B cell (primary cell): Measurements from ENCODE around the gene HYAL1. TPM values are rescaled to one million over a fixed set of nuclear protein-coding genes. Genes with fewer than 3 reads are reported as not detected.

Source experiments
- ATAC-seq: fragments of 200-7000 bp; cut with Tn5 transposase; one replicate; pipeline ENCODE4 v1.10.0; 2021; ENCODE audit warnings: low read depth, mild to moderate bottlenecking, moderate number of reproducible peaks, moderate library complexity
- CTCF ChIA-PET: fragments of 350-600 bp; sonication (Branson Sonifier 250); formaldehyde crosslinking; loops from one replicate; lab custom pipeline; 2021; ENCODE audit warnings: antibody characterized with exemption, inconsistent platforms; lab: Charles Lee
- POLR2A ChIA-PET: fragments of 350-600 bp; sonication (Branson Sonifier 250); formaldehyde crosslinking; loops from one replicate; lab custom pipeline; 2021; ENCODE audit warnings: antibody characterized with exemption; lab: Charles Lee
- DNase-seq: peaks from one replicate; pipeline ENCODE4 v3.0.0; 2013
- H2AFZ ChIP-seq: 2 replicates; pipeline ENCODE4 v1.6.1; 2012; ENCODE audit warnings: mild to moderate bottlenecking, low read depth, low read length; ENCODE audit not compliant: insufficient read depth, poor library complexity, severe bottlenecking
- H3K27ac ChIP-seq, 2 donors: 1 replicate in 1 of 2; 2 replicates in 1 of 2; pipeline ENCODE4 v1.5.1; 2012 to 2013; ENCODE audit warnings: low read length in 2 of 2, mild to moderate bottlenecking in 2 of 2, moderate library complexity in 1 of 2
- H3K27me3 ChIP-seq, 4 experiments: fragments of 200-600 bp in 1 of 4; sonication (generic) in 1 of 4; replicated peaks in 1 of 4; 1 replicate in 2 of 4; 2 replicates in 2 of 4; pipeline versions ENCODE4 v1.6.1 to v1.7.0; 2013 to 2016; ENCODE audit warnings: low read length in 3 of 4, mild to moderate bottlenecking in 2 of 4, mixed read lengths in 1 of 4, moderate library complexity in 1 of 4; ENCODE audit not compliant: insufficient read depth in 4 of 4, control insufficient read depth in 3 of 4; ENCODE audit errors: control extremely low read depth in 1 of 4
- H3K36me3 ChIP-seq, 2 experiments: replicated peaks in 1 of 2; 1 replicate in 1 of 2; 2 replicates in 1 of 2; pipeline versions ENCODE4 v1.6.1 to v1.7.1; 2013; ENCODE audit warnings: low read length in 1 of 2; ENCODE audit not compliant: insufficient read depth in 2 of 2, control insufficient read depth in 1 of 2; ENCODE audit errors: control extremely low read depth in 1 of 2, extremely low read depth in 1 of 2
- H3K4me1 ChIP-seq, 2 donors: fragments of 200-600 bp in 1 of 2; sonication (generic) in 1 of 2; 1 replicate in 1 of 2; 2 replicates in 1 of 2; pipeline versions ENCODE4 v1.5.1 to v1.6.1; 2013 to 2017; ENCODE audit warnings: low read length in 2 of 2; ENCODE audit not compliant: control insufficient read depth in 2 of 2, insufficient read depth in 2 of 2
- H3K4me2 ChIP-seq: replicated peaks from 2 replicates; pipeline ENCODE3; 2012; ENCODE audit warnings: mild to moderate bottlenecking, low read depth, low read length; ENCODE audit not compliant: poor library complexity, severe bottlenecking
- H3K4me3 ChIP-seq, 5 experiments: fragments of 200-600 bp in 1 of 5; sonication (generic) in 1 of 5; 1 replicate in 3 of 5; 2 replicates in 2 of 5; pipeline versions ENCODE4 v1.5.1 to v1.7.0; 2011 to 2016; ENCODE audit warnings: low read length in 4 of 5, mild to moderate bottlenecking in 4 of 5, low read depth in 2 of 5, control low read depth in 1 of 5, moderate library complexity in 1 of 5; ENCODE audit not compliant: insufficient read depth in 1 of 5; ENCODE audit errors: control extremely low read depth in 1 of 5, extremely low read depth in 1 of 5
- H3K79me2 ChIP-seq: fragments of 200-600 bp; sonication (generic); one replicate; pipeline ENCODE4 v1.6.0; 2016; ENCODE audit warnings: low read length; ENCODE audit not compliant: control insufficient read depth, insufficient read depth
- H3K9ac ChIP-seq: fragments of 200-600 bp; sonication (generic); 2 replicates; pipeline ENCODE4 v1.6.1; 2017; ENCODE audit warnings: mild to moderate bottlenecking, low read length, moderate library complexity
- H3K9me3 ChIP-seq, 3 donors: one replicate each; pipeline versions ENCODE4 v1.6.1 to v1.7.1; 2013; ENCODE audit warnings: low read length in 2 of 3; ENCODE audit not compliant: control insufficient read depth in 2 of 3, insufficient read depth in 1 of 3; ENCODE audit errors: control extremely low read depth in 1 of 3
- H4K20me1 ChIP-seq: 2 replicates; pipeline ENCODE4 v1.6.0; 2012; ENCODE audit warnings: mild to moderate bottlenecking, low read length; ENCODE audit not compliant: insufficient read depth, control insufficient read depth, poor library complexity, severe bottlenecking
- H3K27ac Mint-ChIP-seq: one replicate; pipeline ENCODE4 v1.8.0; 2021; ENCODE audit warnings: mixed read lengths
- H3K27me3 Mint-ChIP-seq: one replicate; pipeline ENCODE4 v1.8.0; 2021; ENCODE audit warnings: mixed read lengths
- H3K4me1 Mint-ChIP-seq: one replicate; pipeline ENCODE4 v1.8.0; 2021; ENCODE audit warnings: mixed read lengths
- H3K4me3 Mint-ChIP-seq: one replicate; pipeline ENCODE4 v1.8.0; 2021; ENCODE audit warnings: mixed read lengths
- H3K9me3 Mint-ChIP-seq: one replicate; pipeline ENCODE4 v1.8.0; 2022; ENCODE audit warnings: mixed read lengths; ENCODE audit not compliant: insufficient read depth
- EZH2 ChIP-seq: IDR thresholded peaks from 2 replicates; pipeline ENCODE4 v1.6.1; 2012; ENCODE audit warnings: borderline replicate concordance, low read depth, mild to moderate bottlenecking, moderate library complexity, low read length; ENCODE audit not compliant: insufficient read depth, poor library complexity, severe bottlenecking
- WGBS: methylation state at CpG from one replicate; pipeline ENCODE4 v1.1.5; 2013; ENCODE audit warnings: missing lambda C conversion rate; ENCODE audit not compliant: insufficient coverage; 5-methylcytosine and 5-hydroxymethylcytosine counted together
- intact Hi-C: fragments of 100-400 bp; cut with micrococcal nuclease; formaldehyde crosslinking; loops from one replicate; pipeline ENCODE4 v1.10.0; 2022
- polyA plus RNA-seq: library from polyadenylated mRNA; depleted of rRNA; stranded (reverse); fragments of >200 nt; gene quantifications from 2 replicates; pipeline ENCODE4 v1.2.3, GENCODE V29; 2012
- total RNA-seq, 2 donors: library from RNA; stranded (reverse); fragments of 120-200 nt in 1 of 2; gene quantifications; 1 replicate in 1 of 2; 2 replicates in 1 of 2; pipeline versions ENCODE4 v1.2.3 to v1.2.4, GENCODE V29; 2013 to 2022
- TF ChIP-seq, protein P1 (sequence below): fragments of 200-600 bp; IDR thresholded peaks from one replicate; pipeline ENCODE4 v1.8.0; 2022; ENCODE audit warnings: antibody characterized with exemption, mild to moderate bottlenecking

HYAL1 gene
- total and polyA plus RNA-seq, 2 donors (not counting 1 experiment from before 2014, with no cell fraction given): 0.12 to 0.30 TPM

DNA sequence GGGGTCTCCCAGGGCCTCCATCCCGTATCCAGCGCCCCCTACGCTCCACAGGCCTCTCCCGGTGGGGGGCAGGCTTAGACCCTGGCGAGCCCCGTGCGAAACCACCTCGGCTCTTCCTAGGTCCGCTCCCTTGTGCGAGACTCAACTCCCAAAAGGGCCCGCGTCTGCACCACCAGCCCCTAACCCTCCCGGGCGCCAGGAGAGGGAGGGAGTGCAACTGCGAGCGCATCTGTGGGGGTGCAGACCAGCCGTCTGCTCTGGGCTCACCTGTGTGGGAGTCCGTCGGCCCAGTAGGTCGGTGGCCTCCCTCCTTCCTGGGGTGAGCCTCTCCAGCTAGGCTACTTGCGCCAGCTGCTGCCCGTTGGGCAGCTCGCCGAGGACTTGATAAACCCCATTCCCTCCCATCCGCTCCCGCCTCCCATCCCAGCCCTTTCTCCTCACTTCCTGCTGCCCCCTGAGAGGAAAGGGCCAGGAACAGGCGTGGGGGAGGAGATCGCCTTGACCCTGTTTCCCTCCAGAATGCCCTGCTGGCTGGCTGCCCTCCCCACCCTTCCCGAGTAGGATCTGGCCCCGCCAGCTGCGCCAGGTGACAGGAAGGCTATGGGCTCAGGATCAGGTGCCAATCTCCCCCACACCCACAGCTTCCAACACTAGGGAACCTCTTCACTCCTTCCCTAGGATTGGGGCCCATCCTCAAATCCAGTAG lies 19.2 kb upstream of the HYAL1 start, which contains the start of gene HYAL2:
HYAL2 (minus strand) TSS at position 360 of the 706 bp plus-strand sequence. CDS start 2,256 bp downstream, outside the sequence.
- TF ChIP-seq EZH2: no peak
- TF ChIP-seq, protein P1, sequence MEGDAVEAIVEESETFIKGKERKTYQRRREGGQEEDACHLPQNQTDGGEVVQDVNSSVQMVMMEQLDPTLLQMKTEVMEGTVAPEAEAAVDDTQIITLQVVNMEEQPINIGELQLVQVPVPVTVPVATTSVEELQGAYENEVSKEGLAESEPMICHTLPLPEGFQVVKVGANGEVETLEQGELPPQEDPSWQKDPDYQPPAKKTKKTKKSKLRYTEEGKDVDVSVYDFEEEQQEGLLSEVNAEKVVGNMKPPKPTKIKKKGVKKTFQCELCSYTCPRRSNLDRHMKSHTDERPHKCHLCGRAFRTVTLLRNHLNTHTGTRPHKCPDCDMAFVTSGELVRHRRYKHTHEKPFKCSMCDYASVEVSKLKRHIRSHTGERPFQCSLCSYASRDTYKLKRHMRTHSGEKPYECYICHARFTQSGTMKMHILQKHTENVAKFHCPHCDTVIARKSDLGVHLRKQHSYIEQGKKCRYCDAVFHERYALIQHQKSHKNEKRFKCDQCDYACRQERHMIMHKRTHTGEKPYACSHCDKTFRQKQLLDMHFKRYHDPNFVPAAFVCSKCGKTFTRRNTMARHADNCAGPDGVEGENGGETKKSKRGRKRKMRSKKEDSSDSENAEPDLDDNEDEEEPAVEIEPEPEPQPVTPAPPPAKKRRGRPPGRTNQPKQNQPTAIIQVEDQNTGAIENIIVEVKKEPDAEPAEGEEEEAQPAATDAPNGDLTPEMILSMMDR: no peak
- ATAC-seq (no peak), DNase-seq (no peak)
- H3K9ac ChIP-seq: peak within 1 kb of the TSS; percentile 96
- H3K36me3 ChIP-seq: peaks cover 0 to 20% of the 10 kb centered on the region in 2 experiments
- Mint-ChIP-seq H3K27me3 (no peaks in the 10 kb centered on the region), H3K27ac (peak within 1 kb of the TSS; percentile 97), H3K9me3 (no peaks in the 10 kb centered on the region), H3K4me3 (peak within 1 kb of the TSS; percentile 87), H3K4me1 (peaks cover 49% of the 10 kb centered on the region)
- ChIA-PET POLR2A (interaction anchor here (2.3 to 2.9 kb wide), 2 partner anchors 14 to 23 kb away, joined by 16 to 24 read pairs; partner anchors contain the start of genes HYAL3 and NAA80), CTCF (interaction anchor here (0.6 to 3.1 kb wide), 7 partner anchors 14 to 220 kb away, joined by 3 to 28 read pairs (median 6); partner anchors contain the start of genes HYAL3 and NAA80)
- peak within 1 kb of the TSS; percentile 95 for H3K4me2 ChIP-seq
- peaks cover 7% of the 10 kb centered on the region for H4K20me1 ChIP-seq
- H3K27me3 ChIP-seq: no peaks in the 10 kb centered on the region
- peak within 1 kb of the TSS; percentile 94 to 96 for H3K27ac ChIP-seq
- H3K4me3 ChIP-seq: peak within 1 kb of the TSS; percentile 64 to 95 (median 74)
- intact Hi-C loops: loop anchor here (5.0 kb wide), 1 partner anchor 85 kb away; the partner anchor contains the start of gene GNAI2
- peaks cover 29 to 56% of the 10 kb centered on the region in 2 donors for H3K4me1 ChIP-seq
- peaks cover 0 to 3% (median 0%) of the 10 kb centered on the region in 3 donors for H3K9me3 ChIP-seq
- peak within 1 kb of the TSS; percentile 99 for H2AFZ ChIP-seq
- WGBS: 85% methylated on average over 24 of the region's 31 CpGs
- peaks cover 17% of the 10 kb centered on the region for H3K79me2 ChIP-seq
